ENCODE results near the gene TIMMDC1.

- TF ChIP-seq, protein P1, sequence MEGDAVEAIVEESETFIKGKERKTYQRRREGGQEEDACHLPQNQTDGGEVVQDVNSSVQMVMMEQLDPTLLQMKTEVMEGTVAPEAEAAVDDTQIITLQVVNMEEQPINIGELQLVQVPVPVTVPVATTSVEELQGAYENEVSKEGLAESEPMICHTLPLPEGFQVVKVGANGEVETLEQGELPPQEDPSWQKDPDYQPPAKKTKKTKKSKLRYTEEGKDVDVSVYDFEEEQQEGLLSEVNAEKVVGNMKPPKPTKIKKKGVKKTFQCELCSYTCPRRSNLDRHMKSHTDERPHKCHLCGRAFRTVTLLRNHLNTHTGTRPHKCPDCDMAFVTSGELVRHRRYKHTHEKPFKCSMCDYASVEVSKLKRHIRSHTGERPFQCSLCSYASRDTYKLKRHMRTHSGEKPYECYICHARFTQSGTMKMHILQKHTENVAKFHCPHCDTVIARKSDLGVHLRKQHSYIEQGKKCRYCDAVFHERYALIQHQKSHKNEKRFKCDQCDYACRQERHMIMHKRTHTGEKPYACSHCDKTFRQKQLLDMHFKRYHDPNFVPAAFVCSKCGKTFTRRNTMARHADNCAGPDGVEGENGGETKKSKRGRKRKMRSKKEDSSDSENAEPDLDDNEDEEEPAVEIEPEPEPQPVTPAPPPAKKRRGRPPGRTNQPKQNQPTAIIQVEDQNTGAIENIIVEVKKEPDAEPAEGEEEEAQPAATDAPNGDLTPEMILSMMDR (IDR thresholded peaks at IDR 0.05), result no peak
- TF ChIP-seq EZH2 (IDR thresholded peaks at IDR 0.05) (no peak), EZH2phosphoT487 (IDR thresholded peaks at IDR 0.05) (no peak)
These were observed 60.4 kb downstream of the TIMMDC1 start for GRCh38 chr3:119558626-119559317.

All from neural progenitor cell (in vitro differentiated cells).